Activated B cell treated with CpG ODN at 0.5 μM for 24 hours (primary cell): ENCODE measurements around the gene TNFRSF18. TPM values are rescaled to one million over a fixed set of nuclear protein-coding genes. Genes with fewer than 3 reads are reported as not detected.

Experiments used
- ATAC-seq: fragments of 200-7000 bp; cut with Tn5 transposase; one replicate; pipeline ENCODE4 v1.10.0; 2021; ENCODE audit warnings: low read depth, mild to moderate bottlenecking, moderate library complexity
- CTCF ChIA-PET: fragments of 350-600 bp; sonication (Branson Sonifier 250); formaldehyde crosslinking; loops from one replicate; lab custom pipeline; 2021; ENCODE audit warnings: antibody characterized with exemption; lab: Charles Lee
- POLR2A ChIA-PET: fragments of 350-600 bp; sonication (Branson Sonifier 250); formaldehyde crosslinking; loops from one replicate; lab custom pipeline; 2021; ENCODE audit warnings: antibody characterized with exemption; lab: Charles Lee
- DNase-seq: peaks from one replicate; pipeline ENCODE4 v3.0.0; 2022
- H3K27ac Mint-ChIP-seq: one replicate; pipeline ENCODE4 v1.8.0; 2020; ENCODE audit warnings: mixed read lengths
- H3K27me3 Mint-ChIP-seq: one replicate; pipeline ENCODE4 v1.8.0; 2021; ENCODE audit warnings: mixed read lengths
- H3K36me3 Mint-ChIP-seq: one replicate; pipeline ENCODE4 v1.8.0; 2021; ENCODE audit warnings: low read depth, mixed read lengths
- H3K4me1 Mint-ChIP-seq: one replicate; pipeline ENCODE4 v1.8.0; 2021; ENCODE audit warnings: mixed read lengths
- H3K4me3 Mint-ChIP-seq: one replicate; pipeline ENCODE4 v1.8.0; 2020; ENCODE audit warnings: mild to moderate bottlenecking, mixed read lengths
- H3K9me3 Mint-ChIP-seq: one replicate; pipeline ENCODE4 v1.8.0; 2020; ENCODE audit warnings: mixed read lengths
- intact Hi-C: fragments of 100-400 bp; cut with micrococcal nuclease; formaldehyde crosslinking; loops from one replicate; pipeline ENCODE4 v1.15.1; 2024
- total RNA-seq: library from RNA; stranded (reverse); gene quantifications from 2 replicates; pipeline ENCODE4 v1.2.3, GENCODE V29; 2022
- TF ChIP-seq, protein P1 (sequence below): fragments of 200-600 bp; IDR thresholded peaks from one replicate; pipeline ENCODE4 v1.8.0; 2022; ENCODE audit warnings: antibody characterized with exemption, mild to moderate bottlenecking

The TNFRSF18 gene
- total RNA-seq, 1 donor from 2014 or later: 37.5 TPM

DNA sequence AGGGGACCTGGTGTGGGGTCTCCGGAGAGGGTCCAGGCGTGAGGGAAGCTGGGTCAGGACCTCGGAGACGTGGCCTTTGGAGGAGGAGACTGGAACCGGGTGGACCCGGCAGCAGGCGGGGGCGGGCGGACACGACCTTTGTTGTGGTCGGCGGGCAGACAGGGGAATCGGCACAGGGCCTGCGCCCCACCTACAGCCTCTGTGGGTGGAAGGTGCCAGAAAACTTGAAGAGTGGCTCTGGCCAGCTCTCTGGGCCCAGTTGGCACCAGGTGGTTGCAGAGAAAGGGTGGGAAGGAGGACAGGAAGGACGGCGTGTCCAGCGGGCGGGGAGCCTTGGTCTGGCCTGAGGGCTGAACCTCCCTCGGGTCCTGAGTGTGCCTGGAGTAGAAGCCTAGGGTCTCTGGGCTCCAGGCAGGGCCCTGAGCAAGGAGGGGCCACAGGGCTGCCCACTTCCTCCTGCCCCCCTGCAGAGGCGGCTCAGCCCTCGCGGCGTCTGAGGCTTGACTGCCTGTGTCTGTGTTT, 40.4 kb downstream of the TNFRSF18 start:
- peaks cover 16% of the 10 kb centered on the region for H3K4me1 Mint-ChIP-seq
- no peak overlapping the region for H3K27ac Mint-ChIP-seq
- no peak overlapping the region for H3K4me3 Mint-ChIP-seq
- intact Hi-C loops: no loop called here
- POLR2A ChIA-PET: interaction anchor here (0.7 kb wide), 1 partner anchor 8 kb away, joined by 4 read pairs; no protein-coding TSS in a partner anchor
- DNase-seq (no peak), ATAC-seq (no peak)
- no peaks in the 10 kb centered on the region for H3K9me3 Mint-ChIP-seq
- TF ChIP-seq, protein P1, sequence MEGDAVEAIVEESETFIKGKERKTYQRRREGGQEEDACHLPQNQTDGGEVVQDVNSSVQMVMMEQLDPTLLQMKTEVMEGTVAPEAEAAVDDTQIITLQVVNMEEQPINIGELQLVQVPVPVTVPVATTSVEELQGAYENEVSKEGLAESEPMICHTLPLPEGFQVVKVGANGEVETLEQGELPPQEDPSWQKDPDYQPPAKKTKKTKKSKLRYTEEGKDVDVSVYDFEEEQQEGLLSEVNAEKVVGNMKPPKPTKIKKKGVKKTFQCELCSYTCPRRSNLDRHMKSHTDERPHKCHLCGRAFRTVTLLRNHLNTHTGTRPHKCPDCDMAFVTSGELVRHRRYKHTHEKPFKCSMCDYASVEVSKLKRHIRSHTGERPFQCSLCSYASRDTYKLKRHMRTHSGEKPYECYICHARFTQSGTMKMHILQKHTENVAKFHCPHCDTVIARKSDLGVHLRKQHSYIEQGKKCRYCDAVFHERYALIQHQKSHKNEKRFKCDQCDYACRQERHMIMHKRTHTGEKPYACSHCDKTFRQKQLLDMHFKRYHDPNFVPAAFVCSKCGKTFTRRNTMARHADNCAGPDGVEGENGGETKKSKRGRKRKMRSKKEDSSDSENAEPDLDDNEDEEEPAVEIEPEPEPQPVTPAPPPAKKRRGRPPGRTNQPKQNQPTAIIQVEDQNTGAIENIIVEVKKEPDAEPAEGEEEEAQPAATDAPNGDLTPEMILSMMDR: no peak
- H3K27me3 Mint-ChIP-seq: peaks cover 5% of the 10 kb centered on the region
- H3K36me3 Mint-ChIP-seq: no peaks in the 10 kb centered on the region
- CTCF ChIA-PET: no interaction called here

DNA sequence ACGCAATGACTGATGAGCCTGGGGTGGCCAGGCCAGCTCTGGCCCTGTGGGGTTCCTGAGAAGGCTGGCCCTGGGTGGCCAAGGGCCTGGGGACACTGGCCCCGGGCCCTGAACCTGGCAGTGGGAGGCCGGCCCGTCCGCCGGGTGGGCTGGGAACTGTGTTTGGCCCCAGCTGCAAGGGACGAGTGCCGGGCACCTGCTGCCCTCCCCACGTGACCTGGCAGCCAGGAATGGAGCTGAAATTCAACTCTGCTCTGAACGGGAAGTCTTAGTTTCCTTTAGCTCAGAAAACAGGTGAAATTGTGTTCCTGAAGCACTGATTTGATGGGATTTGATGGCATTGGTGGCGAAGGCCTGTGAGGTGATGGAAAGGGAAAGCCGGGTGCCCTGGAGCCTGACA, 40.9 kb downstream of the TNFRSF18 start:
- no peak overlapping the region for H3K4me3 Mint-ChIP-seq
- H3K27me3 Mint-ChIP-seq: peaks cover 5% of the 10 kb centered on the region
- ChIA-PET CTCF (no interaction called here), POLR2A (interaction anchor here (0.7 kb wide), 1 partner anchor 8 kb away, joined by 4 read pairs; no protein-coding TSS in a partner anchor)
- ATAC-seq: no peak
- TF ChIP-seq, protein P1: no peak
- H3K27ac Mint-ChIP-seq: no peak overlapping the region
- no peaks in the 10 kb centered on the region for H3K36me3 Mint-ChIP-seq
- no peaks in the 10 kb centered on the region for H3K9me3 Mint-ChIP-seq
- DNase-seq: no peak
- peaks cover 12% of the 10 kb centered on the region for H3K4me1 Mint-ChIP-seq
- intact Hi-C loops: no loop called here

DNA sequence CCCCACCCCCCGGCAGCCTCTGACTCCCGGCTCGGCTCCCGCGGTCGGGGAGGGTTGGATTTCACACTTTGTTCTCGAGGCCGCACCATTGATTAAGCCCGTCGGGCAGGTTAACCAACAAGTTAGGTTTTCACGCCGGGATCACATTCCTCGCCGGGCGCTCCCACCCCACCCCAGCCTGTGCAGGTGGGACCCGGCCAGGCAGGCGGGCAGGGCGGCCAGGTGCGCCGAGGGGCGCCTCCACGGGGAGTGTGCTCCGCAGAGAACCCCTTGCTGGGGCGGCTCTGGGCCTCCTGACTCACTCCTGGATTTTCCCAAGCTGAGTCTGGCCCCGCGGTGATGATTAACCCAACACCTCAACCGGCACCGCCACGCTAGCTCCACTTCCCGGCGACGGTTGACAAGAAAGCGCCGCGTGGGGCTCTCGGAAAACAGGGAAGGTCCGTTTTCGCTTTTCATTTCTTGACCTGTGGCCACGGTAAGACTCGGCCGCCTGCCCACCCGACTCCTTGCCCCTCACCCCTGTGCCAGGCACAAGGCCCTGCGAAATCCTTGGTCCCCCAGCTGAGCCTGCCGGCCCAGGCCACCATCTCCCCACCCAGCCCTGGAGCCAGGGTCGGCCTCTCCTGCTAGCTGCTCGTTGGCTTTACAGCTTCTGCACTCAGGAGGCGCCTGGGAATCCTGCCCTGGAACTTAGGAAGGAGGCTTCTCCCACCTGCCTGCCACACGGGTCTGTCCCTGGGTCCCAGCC, 41.5 kb downstream of the TNFRSF18 start:
- intact Hi-C loops: no loop called here
- peaks cover 5% of the 10 kb centered on the region for H3K27me3 Mint-ChIP-seq
- DNase-seq (no peak), ATAC-seq (no peak)
- no peaks in the 10 kb centered on the region for H3K9me3 Mint-ChIP-seq
- peaks cover 6% of the 10 kb centered on the region for H3K4me1 Mint-ChIP-seq
- ChIA-PET POLR2A (interaction anchor here (0.6 kb wide), 1 partner anchor 27 kb away, joined by 5 read pairs; no protein-coding TSS in a partner anchor), CTCF (no interaction called here)
- no peaks in the 10 kb centered on the region for H3K36me3 Mint-ChIP-seq
- H3K4me3 Mint-ChIP-seq: no peak overlapping the region
- TF ChIP-seq, protein P1: no peak
- H3K27ac Mint-ChIP-seq: no peak overlapping the region

DNA sequence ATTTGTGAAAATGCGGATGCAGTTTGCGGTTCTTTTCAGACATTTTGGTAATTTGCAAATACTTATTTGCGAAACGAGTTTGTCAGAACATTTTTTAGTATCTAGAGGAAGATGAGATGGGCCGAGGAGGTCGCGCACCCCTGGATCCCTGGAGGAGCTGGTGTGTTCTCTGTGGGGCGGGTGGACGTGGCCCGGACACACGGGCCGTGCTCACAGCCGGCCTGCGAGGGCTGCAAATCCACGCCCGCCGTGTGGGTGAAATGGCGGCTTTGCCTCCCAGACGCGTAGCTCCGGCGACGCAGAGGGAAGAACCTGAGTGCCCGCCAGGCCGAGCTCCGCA, 42.1 kb downstream of the TNFRSF18 start:
- TF ChIP-seq, protein P1: no peak
- DNase-seq: no peak
- no peak for ATAC-seq
- Mint-ChIP-seq H3K4me1 (peaks cover 3% of the 10 kb centered on the region), H3K27me3 (peaks cover 5% of the 10 kb centered on the region), H3K9me3 (no peaks in the 10 kb centered on the region), H3K4me3 (no peak overlapping the region), H3K36me3 (no peaks in the 10 kb centered on the region), H3K27ac (peak overlapping the region; percentile 18)
- intact Hi-C loops: no loop called here
- ChIA-PET POLR2A (interaction anchor here (0.6 kb wide), 1 partner anchor 26 kb away, joined by 5 read pairs; no protein-coding TSS in a partner anchor), CTCF (no interaction called here)

DNA sequence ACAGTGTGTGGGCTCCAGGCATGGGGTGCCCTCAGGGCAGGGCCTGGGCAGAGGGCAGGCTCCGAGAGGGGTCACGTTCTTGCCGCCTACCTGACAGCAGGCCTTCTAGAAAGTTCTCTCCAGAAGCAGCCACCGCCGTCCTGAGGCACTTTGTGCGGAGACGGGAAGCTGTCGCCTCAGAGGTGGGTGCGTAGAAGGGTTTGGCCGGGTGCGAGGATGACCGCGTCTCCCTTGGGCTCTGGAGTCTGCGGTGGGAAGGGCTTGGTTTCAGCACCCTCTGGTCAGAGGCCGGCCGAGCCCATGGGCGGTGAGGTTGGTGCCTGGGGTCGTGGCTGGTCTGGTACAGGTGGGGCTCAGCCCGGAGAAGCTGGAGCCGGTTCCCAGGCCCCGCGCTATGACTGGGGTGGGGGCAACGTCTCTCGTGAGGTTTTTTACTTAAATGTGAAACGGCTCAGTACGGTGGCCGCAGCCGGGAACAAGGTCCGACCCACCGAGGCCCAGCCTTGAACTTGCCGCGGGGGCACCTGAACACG, 42.8 kb downstream of the TNFRSF18 start:
- Mint-ChIP-seq H3K4me1 (peaks cover 4% of the 10 kb centered on the region), H3K36me3 (no peaks in the 10 kb centered on the region), H3K9me3 (no peaks in the 10 kb centered on the region), H3K27ac (no peak overlapping the region), H3K4me3 (no peak overlapping the region), H3K27me3 (peaks cover 5% of the 10 kb centered on the region)
- ChIA-PET POLR2A (no interaction called here), CTCF (no interaction called here)
- DNase-seq (no peak), ATAC-seq (no peak)
- intact Hi-C loops: no loop called here
- TF ChIP-seq, protein P1: no peak
